ENCODE data around the gene SUSD3. TPM values are rescaled to one million over a fixed set of nuclear protein-coding genes. Genes with fewer than 3 reads are reported as not detected.
"Not testable (repeated sequence)": the region's sequence is repeated elsewhere in the genome, so short reads cannot be mapped to it uniquely, and the experiment has no call there.

The SUSD3 gene
- total RNA-seq, 1 donor from 2014 or later, result not detected

DNA sequence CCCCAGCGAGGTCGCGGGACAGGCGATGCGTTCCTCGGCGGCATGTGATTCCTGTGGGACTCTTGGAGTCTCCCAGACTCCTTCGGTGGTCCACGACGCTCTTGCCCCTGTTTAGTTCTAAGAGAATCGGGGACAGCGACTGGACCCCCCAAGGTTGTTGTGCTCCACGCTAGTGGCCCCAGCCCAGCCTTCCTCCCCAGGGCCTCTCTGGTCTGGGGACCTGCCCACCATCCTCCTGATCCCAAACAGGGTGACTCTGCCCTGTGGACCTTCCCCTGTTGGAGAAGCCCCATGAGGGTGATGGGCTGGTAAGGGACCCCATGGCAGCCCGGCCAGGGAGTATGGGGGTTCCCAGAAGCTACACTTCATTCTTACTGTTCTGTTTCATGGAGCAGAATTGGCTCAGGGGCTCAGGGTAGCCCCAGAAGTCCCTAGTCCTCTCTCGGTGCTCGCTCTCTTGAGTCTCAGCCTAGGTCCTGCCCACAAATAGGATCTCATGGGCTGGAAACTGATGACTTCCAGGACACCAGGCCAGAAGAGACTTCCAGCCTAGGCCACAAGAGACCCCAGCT, 38.4 kb downstream of the SUSD3 start:
- Mint-ChIP-seq H3K4me1 (ENCODE audit: low read depth) (peaks cover 48% of the 10 kb centered on the region), H3K27me3 (ENCODE audit: low read depth) (no peaks in the 10 kb centered on the region), H3K36me3 (ENCODE audit: low read depth) (no peaks in the 10 kb centered on the region), H3K4me3 (ENCODE audit: unreplicated experiment) (peak overlapping the region; percentile 82), H3K27ac (ENCODE audit: unreplicated experiment) (peak overlapping the region; percentile 79), H3K9me3 (ENCODE audit: low read depth) (no peaks in the 10 kb centered on the region)
- DNase-seq (ENCODE audit: low spot score), result peak; percentile 73
- no peak for TF ChIP-seq CTCF (IDR thresholded peaks at IDR 0.05)

GRCh38 chr9:93097511-93098201, 39.2 kb downstream of the SUSD3 start:
- Mint-ChIP-seq H3K27ac (ENCODE audit: unreplicated experiment) (peak overlapping the region; percentile 95), H3K36me3 (ENCODE audit: low read depth) (peaks cover 3% of the 10 kb centered on the region), H3K4me1 (ENCODE audit: low read depth) (peaks cover 45% of the 10 kb centered on the region)

DNA sequence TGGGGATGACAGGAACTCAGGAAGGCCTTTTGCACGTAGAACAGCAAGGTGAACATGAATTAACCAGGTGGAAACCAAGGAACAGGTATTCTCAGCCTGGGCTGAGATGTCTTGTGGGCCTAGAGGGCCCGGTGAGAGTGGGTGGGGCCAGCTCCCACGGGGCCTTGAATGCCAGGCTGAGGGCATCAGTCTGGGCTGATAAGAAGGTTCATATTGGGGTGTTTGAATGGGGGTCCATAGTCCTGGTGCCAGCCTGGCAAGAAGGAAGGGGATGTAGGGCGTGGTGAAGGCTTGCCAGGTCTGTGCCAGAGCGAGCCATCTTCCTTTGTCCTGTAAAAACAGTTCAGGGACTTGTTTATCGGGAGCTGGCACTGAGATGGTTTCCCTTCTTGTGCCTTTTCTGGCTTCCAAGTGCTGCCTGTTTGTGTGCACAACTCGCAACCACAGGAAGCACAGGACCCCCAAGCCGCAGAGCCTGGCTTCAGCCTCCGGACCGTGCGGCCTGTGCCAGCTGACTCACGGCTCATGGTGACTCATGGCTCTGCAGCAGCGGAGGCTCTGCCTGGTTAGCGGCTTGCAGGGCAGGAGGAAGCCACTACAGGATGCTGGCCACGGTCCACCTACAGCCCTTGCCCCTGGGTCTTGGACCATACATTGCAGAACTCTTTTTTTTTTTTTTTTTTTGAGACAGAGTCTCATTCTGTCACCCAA, 39.9 kb downstream of the SUSD3 start:
- H3K36me3 Mint-ChIP-seq (ENCODE audit: low read depth), result peaks cover 3% of the 10 kb centered on the region
- peaks cover 42% of the 10 kb centered on the region for H3K4me1 Mint-ChIP-seq (ENCODE audit: low read depth)
- peaks cover under 1% of the 10 kb centered on the region for H3K9me3 Mint-ChIP-seq (ENCODE audit: low read depth)
- H3K4me3 Mint-ChIP-seq (ENCODE audit: unreplicated experiment), result peak overlapping the region; percentile 82
- peak overlapping the region; percentile 95 for H3K27ac Mint-ChIP-seq (ENCODE audit: unreplicated experiment)
- no peaks in the 10 kb centered on the region for H3K27me3 Mint-ChIP-seq (ENCODE audit: low read depth)
- TF ChIP-seq CTCF (IDR thresholded peaks at IDR 0.05), result no peak
- peak; percentile 96 for DNase-seq (ENCODE audit: low spot score)

More at GRCh38 chr9:93097511-93098201, 39.2 kb downstream of the SUSD3 start:
- H3K9me3 Mint-ChIP-seq (ENCODE audit: low read depth), result no peaks in the 10 kb centered on the region
- H3K27me3 Mint-ChIP-seq (ENCODE audit: low read depth), result no peaks in the 10 kb centered on the region
- peak; percentile 77 for DNase-seq (ENCODE audit: low spot score)
- no peak for TF ChIP-seq CTCF (IDR thresholded peaks at IDR 0.05)
- H3K4me3 Mint-ChIP-seq (ENCODE audit: unreplicated experiment), result peak overlapping the region; percentile 82

GRCh38 chr9:93099551-93100275, 41.2 kb downstream of the SUSD3 start:
- H3K4me3 Mint-ChIP-seq (ENCODE audit: unreplicated experiment), result no peak overlapping the region
- peak overlapping the region; percentile 95 for H3K27ac Mint-ChIP-seq (ENCODE audit: unreplicated experiment)
- peaks cover 10% of the 10 kb centered on the region for H3K9me3 Mint-ChIP-seq (ENCODE audit: low read depth)
- TF ChIP-seq CTCF (IDR thresholded peaks at IDR 0.05), result no peak
- H3K4me1 Mint-ChIP-seq (ENCODE audit: low read depth), result peaks cover 35% of the 10 kb centered on the region
- DNase-seq (ENCODE audit: low spot score), result peak; percentile 75
- no peaks in the 10 kb centered on the region for H3K27me3 Mint-ChIP-seq (ENCODE audit: low read depth)
- H3K36me3 Mint-ChIP-seq (ENCODE audit: low read depth), result peaks cover 13% of the 10 kb centered on the region

DNA sequence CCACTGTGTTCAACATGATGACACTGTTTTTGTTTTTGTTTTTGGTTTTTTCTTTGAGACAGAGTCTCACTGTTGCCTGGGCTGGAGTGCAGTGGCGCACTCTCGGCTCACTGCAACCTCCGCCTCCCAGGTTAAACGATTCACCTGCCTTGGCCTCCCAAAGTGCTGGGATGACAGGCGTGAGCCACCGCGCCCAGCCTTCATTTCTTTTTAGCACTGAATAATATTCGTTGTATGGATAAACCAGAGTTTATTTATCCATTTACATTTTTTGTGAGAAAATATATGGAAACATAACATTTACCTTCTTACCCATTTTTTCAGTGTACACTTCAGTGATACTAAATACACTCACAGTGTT, 41.8 kb downstream of the SUSD3 start:
- peak; percentile 27 for DNase-seq (ENCODE audit: low spot score)
- H3K4me1 Mint-ChIP-seq (ENCODE audit: low read depth), result peaks cover 33% of the 10 kb centered on the region
- H3K4me3 Mint-ChIP-seq (ENCODE audit: unreplicated experiment), result no peak overlapping the region
- no peak for TF ChIP-seq CTCF (IDR thresholded peaks at IDR 0.05)
- H3K9me3 Mint-ChIP-seq (ENCODE audit: low read depth), result peaks cover 13% of the 10 kb centered on the region
- H3K27ac Mint-ChIP-seq (ENCODE audit: unreplicated experiment), result no peak overlapping the region
- peaks cover 15% of the 10 kb centered on the region for H3K36me3 Mint-ChIP-seq (ENCODE audit: low read depth)
- H3K27me3 Mint-ChIP-seq (ENCODE audit: low read depth), result no peaks in the 10 kb centered on the region

GRCh38 chr9:93101086-93101485, 42.6 kb downstream of the SUSD3 start:
- peak; percentile 21 for DNase-seq (ENCODE audit: low spot score)
- Mint-ChIP-seq H3K4me1 (ENCODE audit: low read depth) (peaks cover 33% of the 10 kb centered on the region), H3K36me3 (ENCODE audit: low read depth) (peaks cover 15% of the 10 kb centered on the region), H3K9me3 (ENCODE audit: low read depth) (peaks cover 13% of the 10 kb centered on the region)
- H3K27ac Mint-ChIP-seq (ENCODE audit: unreplicated experiment); H3K4me3 Mint-ChIP-seq (ENCODE audit: unreplicated experiment); H3K27me3 Mint-ChIP-seq (ENCODE audit: low read depth): not testable (repeated sequence)
